Loucy (cell line): ENCODE data around the gene DLG2.

ENCODE experiments used
- H2AFZ ChIP-seq: fragments of 200-600 bp; sonication (generic); 2 replicates; pipeline ENCODE4 v1.6.0; 2016; ENCODE audit warnings: antibody characterized with exemption, mild to moderate bottlenecking, low read length, moderate library complexity
- H3F3A ChIP-seq: fragments of 200-600 bp; 2 replicates; pipeline ENCODE4 v1.6.0; 2016; ENCODE audit warnings: antibody characterized with exemption, low read depth, mild to moderate bottlenecking
- H3K27me3 ChIP-seq: fragments of 200-600 bp; sonication (generic); 2 replicates; pipeline ENCODE4 v1.6.1; 2014; ENCODE audit warnings: low read length, mild to moderate bottlenecking; ENCODE audit not compliant: insufficient read depth, poor library complexity, severe bottlenecking
- H3K36me3 ChIP-seq: fragments of 200-600 bp; sonication (generic); 2 replicates; pipeline ENCODE4 v1.6.1; 2016; ENCODE audit warnings: low read length; ENCODE audit not compliant: insufficient read depth
- H3K4me1 ChIP-seq: fragments of 200-600 bp; sonication (generic); 2 replicates; pipeline ENCODE4 v1.5.1; 2014; ENCODE audit warnings: low read length, mild to moderate bottlenecking; ENCODE audit not compliant: insufficient read depth, poor library complexity, severe bottlenecking
- H3K4me2 ChIP-seq: fragments of 200-600 bp; sonication (generic); 2 replicates; pipeline ENCODE4 v1.6.0; 2014; ENCODE audit warnings: antibody characterized with exemption, low read length, low read depth, mild to moderate bottlenecking; ENCODE audit not compliant: poor library complexity, severe bottlenecking
- H3K4me3 ChIP-seq: fragments of 200-600 bp; sonication (generic); 2 replicates; pipeline ENCODE4 v1.5.1; 2014; ENCODE audit warnings: low read length, mild to moderate bottlenecking, mixed read lengths; ENCODE audit not compliant: poor library complexity, severe bottlenecking
- H3K79me2 ChIP-seq: fragments of 200-600 bp; sonication (generic); 2 replicates; pipeline ENCODE4 v1.6.1; 2014; ENCODE audit warnings: low read length; ENCODE audit not compliant: insufficient read depth
- H3K9ac ChIP-seq: fragments of 200-600 bp; sonication (generic); 2 replicates; pipeline ENCODE4 v1.6.0; 2014; ENCODE audit warnings: mild to moderate bottlenecking, low read depth, low read length, moderate library complexity; ENCODE audit not compliant: poor library complexity, severe bottlenecking
- H3K9me2 ChIP-seq: fragments of 200-600 bp; sonication (generic); replicated peaks from 2 replicates; pipeline ENCODE4 v1.6.1; 2016; ENCODE audit warnings: low read depth, low read length, mixed read lengths
- H3K9me3 ChIP-seq: fragments of 200-600 bp; sonication (generic); 2 replicates; pipeline ENCODE4 v1.6.1; 2014; ENCODE audit warnings: mild to moderate bottlenecking, antibody characterized with exemption, low read length, low read depth; ENCODE audit not compliant: insufficient read depth
- H4K20me1 ChIP-seq: fragments of 200-600 bp; sonication (generic); 2 replicates; pipeline ENCODE4 v1.6.0; 2014; ENCODE audit warnings: antibody characterized with exemption, low read length, mild to moderate bottlenecking; ENCODE audit not compliant: insufficient read depth, poor library complexity, severe bottlenecking
- CTCF ChIP-seq: fragments of 200-600 bp; sonication (generic); conservative IDR thresholded peaks from 2 replicates; pipeline ENCODE4 v1.5.1; 2014; ENCODE audit warnings: mild to moderate bottlenecking, antibody characterized with exemption, low read length
- EZH2phosphoT487 ChIP-seq: fragments of 200-600 bp; IDR thresholded peaks from 2 replicates; pipeline ENCODE4 v1.6.1; 2018; ENCODE audit warnings: antibody characterized with exemption, mild to moderate bottlenecking, moderate library complexity, borderline replicate concordance

The DLG2 gene

GRCh38 chr11:83542861-83543260, 2084.3 kb downstream of the DLG2 start:
- Histone ChIP-seq H3K27me3 (no peaks in the 10 kb centered on the region), H4K20me1 (no peaks in the 10 kb centered on the region), H3K9me3 (no peaks in the 10 kb centered on the region), H3K4me3 (no peak overlapping the region), H3K9ac (no peak overlapping the region), H3K4me2 (no peak overlapping the region), H3K9me2 (no peaks in the 10 kb centered on the region), H3K79me2 (no peaks in the 10 kb centered on the region), H3K36me3 (no peaks in the 10 kb centered on the region), H3F3A (no peaks in the 10 kb centered on the region), H2AFZ (no peak overlapping the region), H3K4me1 (no peaks in the 10 kb centered on the region)
- TF ChIP-seq EZH2phosphoT487 (no peak), CTCF (no peak)

- TF ChIP-seq CTCF (no peak), EZH2phosphoT487 (no peak)
- no peak overlapping the region for H3K4me3 ChIP-seq
- H3K9me3 ChIP-seq, result no peaks in the 10 kb centered on the region
- no peak overlapping the region for H3K9ac ChIP-seq
- no peaks in the 10 kb centered on the region for H3K36me3 ChIP-seq
- no peaks in the 10 kb centered on the region for H3K27me3 ChIP-seq
- H3K79me2 ChIP-seq, result no peaks in the 10 kb centered on the region
- H3K9me2 ChIP-seq, result no peaks in the 10 kb centered on the region
- no peaks in the 10 kb centered on the region for H4K20me1 ChIP-seq
- H2AFZ ChIP-seq, result no peak overlapping the region
- H3F3A ChIP-seq, result no peaks in the 10 kb centered on the region
- H3K4me2 ChIP-seq, result no peak overlapping the region
- H3K4me1 ChIP-seq, result no peaks in the 10 kb centered on the region
Observed at GRCh38 chr11:83540728-83541127, 2086.4 kb downstream of the DLG2 start.

GRCh38 chr11:83540112-83540675, 2086.9 kb downstream of the DLG2 start:
- Histone ChIP-seq H3K36me3 (no peaks in the 10 kb centered on the region), H3K9me3 (no peaks in the 10 kb centered on the region), H3K4me2 (no peak overlapping the region), H3K4me3 (no peak overlapping the region), H4K20me1 (no peaks in the 10 kb centered on the region), H3K9me2 (no peaks in the 10 kb centered on the region), H3K9ac (no peak overlapping the region), H3K4me1 (no peaks in the 10 kb centered on the region), H2AFZ (no peak overlapping the region), H3K79me2 (no peaks in the 10 kb centered on the region), H3K27me3 (no peaks in the 10 kb centered on the region), H3F3A (no peaks in the 10 kb centered on the region)
- no peak for TF ChIP-seq CTCF
- TF ChIP-seq EZH2phosphoT487, result no peak
